HL-60 (cell line): ENCODE data around the gene C19orf47.
A peak's percentile ranks its signal among the peaks of the same experiment; 100 is the strongest.

Source experiments
- DNase-seq, 2 experiments: peaks; one replicate each; pipeline ENCODE4 v3.0.0-alpha.2; 2010 to 2020; ENCODE audit warnings: low read depth in 1 of 2, low spot score in 1 of 2
- H3K27ac ChIP-seq: fragments of 250-450 bp; sonication (Bioruptor Pico); replicated peaks from 2 replicates; pipeline ENCODE4 v1.5.1; 2020; ENCODE audit warnings: mild to moderate bottlenecking, moderate library complexity
- H3K27me3 ChIP-seq: fragments of 250-450 bp; sonication (Bioruptor Pico); 2 replicates; pipeline ENCODE4 v1.5.1; 2021; ENCODE audit warnings: mild to moderate bottlenecking, moderate library complexity; ENCODE audit not compliant: insufficient read depth, poor library complexity, severe bottlenecking
- H3K4me3 ChIP-seq: replicated peaks from 2 replicates; pipeline ENCODE4 v1.5.1; 2011; ENCODE audit warnings: mild to moderate bottlenecking, control low read depth, low read length; ENCODE audit not compliant: insufficient read depth
- GABPA ChIP-seq: IDR thresholded peaks from 2 replicates; pipeline ENCODE4 v1.6.1; 2012; ENCODE audit warnings: low read depth
- POLR2AphosphoS5 ChIP-seq: IDR thresholded peaks from 2 replicates; pipeline ENCODE4 v1.6.1; 2012; ENCODE audit warnings: low read depth
- SPI1 ChIP-seq: IDR thresholded peaks from 2 replicates; pipeline ENCODE4 v1.6.1; 2012; ENCODE audit warnings: low read depth, mild to moderate bottlenecking, borderline replicate concordance
- TF ChIP-seq, protein P1 (sequence below): IDR thresholded peaks from 2 replicates; pipeline ENCODE4 v1.6.1; 2012; ENCODE audit warnings: low read depth; ENCODE audit not compliant: insufficient replicate concordance
- TF ChIP-seq, protein P2 (sequence below): IDR thresholded peaks from one replicate; pipeline ENCODE4 v1.5.1; 2011; ENCODE audit warnings: low read length, control low read depth, inconsistent platforms; ENCODE audit not compliant: insufficient read depth

Gene C19orf47

DNA sequence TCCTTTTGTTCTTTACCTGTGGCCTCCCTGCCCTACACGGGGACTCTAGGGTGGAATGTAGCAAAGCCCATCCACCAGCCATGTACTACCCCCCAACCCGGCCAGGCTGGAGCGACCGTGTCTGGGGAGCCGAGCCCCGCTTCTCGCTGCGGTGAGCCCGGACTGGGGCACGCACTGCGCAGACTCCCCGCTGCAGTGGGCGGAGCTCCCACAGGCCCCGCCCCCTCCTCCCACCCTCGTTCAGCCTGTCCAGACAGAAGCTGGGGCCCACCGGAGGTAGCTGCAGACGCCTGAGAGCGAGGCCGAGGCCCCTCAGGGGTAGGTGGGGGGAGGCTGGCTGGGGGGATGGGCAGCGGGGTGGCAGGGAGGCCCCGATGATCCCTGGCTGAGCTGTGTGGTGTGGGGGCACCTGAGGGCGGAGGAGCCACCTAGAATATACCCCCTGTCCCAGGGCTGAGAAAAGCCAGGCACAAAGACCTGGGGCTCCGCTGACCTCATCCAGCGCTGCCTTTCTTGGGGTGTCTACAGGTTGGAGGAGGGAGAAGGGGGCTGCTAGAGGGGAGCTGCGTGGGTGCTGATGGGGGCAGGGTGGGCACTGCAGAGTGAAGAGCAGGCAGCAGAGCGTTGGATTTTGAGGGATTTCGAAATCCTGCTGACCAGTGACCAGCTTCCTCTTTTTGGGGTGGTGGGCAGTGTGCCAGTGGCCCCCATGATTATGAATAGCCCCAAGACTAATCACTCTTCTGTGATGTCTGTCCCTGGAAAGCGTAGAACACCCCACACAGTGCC lies 17.6 kb upstream of the C19orf47 start:
- TF ChIP-seq SPI1 = no peak
- no peak for DNase-seq
- no peaks in the 10 kb centered on the region for H3K27me3 ChIP-seq
- H3K27ac ChIP-seq = no peak overlapping the region
- H3K4me3 ChIP-seq = no peak overlapping the region

DNA sequence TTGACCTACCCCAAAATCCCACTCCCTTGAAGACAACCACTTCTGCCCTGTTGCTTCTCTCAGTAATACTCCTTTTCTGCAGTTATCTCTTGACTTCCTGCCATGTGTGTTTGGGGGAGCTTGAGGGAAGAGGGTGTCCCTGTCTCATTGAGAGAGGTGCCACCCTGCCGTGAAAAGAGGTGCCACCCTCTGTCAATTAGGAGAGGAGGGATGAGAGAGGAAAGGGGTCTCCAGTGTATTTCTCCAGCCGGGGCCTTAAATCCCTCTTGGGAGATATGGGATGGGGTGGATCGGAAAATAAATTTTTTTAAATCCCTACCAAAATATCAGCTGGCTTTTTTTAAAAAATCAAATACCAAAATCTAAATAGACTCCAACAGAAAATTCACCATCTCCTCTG lies 16.8 kb upstream of the C19orf47 start:
- no peak for TF ChIP-seq SPI1
- TF ChIP-seq POLR2AphosphoS5 = no peak
- TF ChIP-seq GABPA = no peak
- TF ChIP-seq, protein P1, sequence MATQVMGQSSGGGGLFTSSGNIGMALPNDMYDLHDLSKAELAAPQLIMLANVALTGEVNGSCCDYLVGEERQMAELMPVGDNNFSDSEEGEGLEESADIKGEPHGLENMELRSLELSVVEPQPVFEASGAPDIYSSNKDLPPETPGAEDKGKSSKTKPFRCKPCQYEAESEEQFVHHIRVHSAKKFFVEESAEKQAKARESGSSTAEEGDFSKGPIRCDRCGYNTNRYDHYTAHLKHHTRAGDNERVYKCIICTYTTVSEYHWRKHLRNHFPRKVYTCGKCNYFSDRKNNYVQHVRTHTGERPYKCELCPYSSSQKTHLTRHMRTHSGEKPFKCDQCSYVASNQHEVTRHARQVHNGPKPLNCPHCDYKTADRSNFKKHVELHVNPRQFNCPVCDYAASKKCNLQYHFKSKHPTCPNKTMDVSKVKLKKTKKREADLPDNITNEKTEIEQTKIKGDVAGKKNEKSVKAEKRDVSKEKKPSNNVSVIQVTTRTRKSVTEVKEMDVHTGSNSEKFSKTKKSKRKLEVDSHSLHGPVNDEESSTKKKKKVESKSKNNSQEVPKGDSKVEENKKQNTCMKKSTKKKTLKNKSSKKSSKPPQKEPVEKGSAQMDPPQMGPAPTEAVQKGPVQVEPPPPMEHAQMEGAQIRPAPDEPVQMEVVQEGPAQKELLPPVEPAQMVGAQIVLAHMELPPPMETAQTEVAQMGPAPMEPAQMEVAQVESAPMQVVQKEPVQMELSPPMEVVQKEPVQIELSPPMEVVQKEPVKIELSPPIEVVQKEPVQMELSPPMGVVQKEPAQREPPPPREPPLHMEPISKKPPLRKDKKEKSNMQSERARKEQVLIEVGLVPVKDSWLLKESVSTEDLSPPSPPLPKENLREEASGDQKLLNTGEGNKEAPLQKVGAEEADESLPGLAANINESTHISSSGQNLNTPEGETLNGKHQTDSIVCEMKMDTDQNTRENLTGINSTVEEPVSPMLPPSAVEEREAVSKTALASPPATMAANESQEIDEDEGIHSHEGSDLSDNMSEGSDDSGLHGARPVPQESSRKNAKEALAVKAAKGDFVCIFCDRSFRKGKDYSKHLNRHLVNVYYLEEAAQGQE = no peak
- TF ChIP-seq, protein P2, sequence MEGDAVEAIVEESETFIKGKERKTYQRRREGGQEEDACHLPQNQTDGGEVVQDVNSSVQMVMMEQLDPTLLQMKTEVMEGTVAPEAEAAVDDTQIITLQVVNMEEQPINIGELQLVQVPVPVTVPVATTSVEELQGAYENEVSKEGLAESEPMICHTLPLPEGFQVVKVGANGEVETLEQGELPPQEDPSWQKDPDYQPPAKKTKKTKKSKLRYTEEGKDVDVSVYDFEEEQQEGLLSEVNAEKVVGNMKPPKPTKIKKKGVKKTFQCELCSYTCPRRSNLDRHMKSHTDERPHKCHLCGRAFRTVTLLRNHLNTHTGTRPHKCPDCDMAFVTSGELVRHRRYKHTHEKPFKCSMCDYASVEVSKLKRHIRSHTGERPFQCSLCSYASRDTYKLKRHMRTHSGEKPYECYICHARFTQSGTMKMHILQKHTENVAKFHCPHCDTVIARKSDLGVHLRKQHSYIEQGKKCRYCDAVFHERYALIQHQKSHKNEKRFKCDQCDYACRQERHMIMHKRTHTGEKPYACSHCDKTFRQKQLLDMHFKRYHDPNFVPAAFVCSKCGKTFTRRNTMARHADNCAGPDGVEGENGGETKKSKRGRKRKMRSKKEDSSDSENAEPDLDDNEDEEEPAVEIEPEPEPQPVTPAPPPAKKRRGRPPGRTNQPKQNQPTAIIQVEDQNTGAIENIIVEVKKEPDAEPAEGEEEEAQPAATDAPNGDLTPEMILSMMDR = no peak
- DNase-seq = no peak
- Histone ChIP-seq H3K4me3 (no peak overlapping the region), H3K27ac (no peak overlapping the region), H3K27me3 (no peaks in the 10 kb centered on the region)

DNA sequence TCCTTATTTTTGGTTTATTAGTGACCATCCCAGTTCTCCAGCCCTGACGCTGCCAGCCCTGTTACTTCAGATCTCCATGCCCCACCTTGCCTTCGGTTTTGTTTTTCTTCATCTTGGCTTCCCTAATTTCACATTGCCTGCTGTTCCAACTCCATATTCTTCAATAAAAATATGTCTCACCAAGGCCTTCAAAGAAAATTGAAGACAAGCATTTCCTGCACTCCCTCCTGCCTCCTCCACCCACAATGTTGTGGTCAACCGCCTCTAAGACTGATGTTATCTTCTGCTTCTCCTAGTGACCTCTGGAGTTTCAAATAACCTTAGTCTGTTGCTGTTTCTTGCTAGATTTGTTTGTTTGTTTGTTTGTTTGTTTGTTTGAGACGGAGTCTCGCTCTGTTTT lies 14.9 kb upstream of the C19orf47 start:
- peak in 1 of 2 experiments; percentile 67 for DNase-seq

DNA sequence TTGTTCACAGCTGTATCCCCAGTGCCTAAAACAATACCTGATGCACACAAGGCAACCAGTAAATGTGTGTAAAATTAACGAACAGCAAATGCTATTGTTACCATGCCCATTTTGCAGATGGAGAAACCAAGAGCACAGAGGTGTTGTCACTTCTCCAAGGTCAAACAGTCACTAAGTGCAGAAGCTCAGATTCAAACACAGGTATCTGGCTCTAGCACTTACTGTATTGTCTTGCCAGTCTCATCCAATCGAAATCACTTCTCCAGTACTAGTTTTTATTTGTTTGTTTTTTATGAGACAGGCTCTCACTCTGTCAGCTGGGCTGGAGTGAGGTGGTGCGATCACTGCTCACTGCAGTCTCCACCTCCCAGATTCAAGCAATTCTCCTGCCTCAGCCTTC lies 14.0 kb upstream of the C19orf47 start:
- DNase-seq = no peak

More for the DNA sequence above, 14.9 kb upstream of the C19orf47 start:
- no peak overlapping the region for H3K27ac ChIP-seq
- H3K27me3 ChIP-seq = no peaks in the 10 kb centered on the region
- H3K4me3 ChIP-seq = no peak overlapping the region
- 0 out of 2 replicates have a peak, but pooled peaks have one; percentile 31 for TF ChIP-seq POLR2AphosphoS5
- TF ChIP-seq, protein P2 = no peak

More for the DNA sequence above, 14.0 kb upstream of the C19orf47 start:
- H3K27me3 ChIP-seq = no peaks in the 10 kb centered on the region
- no peak overlapping the region for H3K4me3 ChIP-seq
- TF ChIP-seq, protein P1 = no peak
- TF ChIP-seq SPI1 (no peak), POLR2AphosphoS5 (no peak)
- TF ChIP-seq, protein P2 = no peak
- H3K27ac ChIP-seq = no peak overlapping the region
